Transverse colon (tissue), 4 donors: ENCODE data around the gene ZNF575. TPM values are rescaled to one million over a fixed set of nuclear protein-coding genes. Genes with fewer than 3 reads are reported as not detected.
A peak's percentile ranks its signal among the peaks of the same experiment; 100 is the strongest.

Experiments used
- DNase-seq: peaks from one replicate; pipeline ENCODE4 v3.0.0-alpha.2; 2019
- H3K27ac ChIP-seq, 4 donors: fragments of 200-600 bp; sonication (generic); 2 replicates each; pipeline ENCODE4 v1.5.1; 2016 to 2018; ENCODE audit warnings: inconsistent platforms in 4 of 4
- H3K27me3 ChIP-seq: fragments of 200-600 bp; sonication (generic); 2 replicates; pipeline ENCODE4 v1.5.1; 2017; ENCODE audit warnings: inconsistent platforms
- H3K36me3 ChIP-seq, 4 donors: fragments of 200-600 bp; sonication (generic); 2 replicates each; pipeline ENCODE4 v1.5.1; 2017 to 2019; ENCODE audit warnings: inconsistent platforms in 4 of 4
- H3K4me1 ChIP-seq, 4 donors: fragments of 200-600 bp; sonication (generic); 2 replicates each; pipeline ENCODE4 v1.5.1; 2017 to 2020; ENCODE audit warnings: inconsistent platforms in 4 of 4
- H3K4me3 ChIP-seq, 4 donors: fragments of 200-600 bp; sonication (generic); 1 replicate in 1 of 4; 2 replicates in 3 of 4; pipeline versions ENCODE4 v1.5.1 to v1.6.1; 2017 to 2019; ENCODE audit warnings: inconsistent platforms in 4 of 4
- H3K9me3 ChIP-seq, 2 donors: fragments of 200-600 bp; sonication (generic); 2 replicates each; pipeline ENCODE4 v1.5.1; 2017 to 2019; ENCODE audit warnings: inconsistent platforms in 2 of 2
- EP300 ChIP-seq: sonication (generic); formaldehyde crosslinking; IDR thresholded peaks from one replicate; pipeline ENCODE4 v1.6.1; 2017; ENCODE audit warnings: antibody characterized with exemption, low read depth
- POLR2A ChIP-seq: fragments of 450-650 bp; IDR thresholded peaks from one replicate; pipeline ENCODE4 v1.6.1; 2016; ENCODE audit warnings: antibody characterized with exemption, mild to moderate bottlenecking, moderate library complexity
- POLR2AphosphoS5 ChIP-seq, 3 donors: sonication (generic); formaldehyde crosslinking; IDR thresholded peaks; one replicate each; pipeline ENCODE4 v1.6.1; 2016; ENCODE audit warnings: antibody characterized with exemption in 3 of 3
- WGBS, 2 donors: methylation state at CpG; one replicate each; pipeline ENCODE4 v1.1.5; 2018; ENCODE audit warnings: low coverage in 1 of 2; 5-methylcytosine and 5-hydroxymethylcytosine counted together
- in situ Hi-C, 4 donors: fragments of 200-750 bp; cut with MboI; loops; one replicate each; pipeline versions ENCODE4 v1.15.0 to v1.15.1; 2017; ENCODE audit warnings: low sequenced_read_pairs in 3 of 4, low pct_ligation_motif_present in 1 of 4, low pct_unique_long_range_greater_than_20kb in 1 of 4
- intact Hi-C: fragments of 100-400 bp; cut with DNase I; formaldehyde crosslinking; loops from one replicate; pipeline ENCODE4 v1.15.1; 2023; ENCODE audit warnings: low total_unique reads
- total RNA-seq, 4 donors: library from RNA; depleted of rRNA; stranded (reverse); fragments of >200 nt; gene quantifications; one replicate each; pipeline ENCODE4 v1.1.0, GENCODE V29; 2016
- TF ChIP-seq, protein P1 (sequence below), 5 experiments: fragments of 200-600 bp in 3 of 5; fragments of 450-650 bp in 2 of 5; sonication (generic) in 3 of 5; IDR thresholded peaks; 1 replicate in 2 of 5; 2 replicates in 3 of 5; pipeline ENCODE4 v1.5.1; 2016 to 2017; ENCODE audit warnings: antibody characterized with exemption in 5 of 5, inconsistent platforms in 3 of 5, mild to moderate bottlenecking in 2 of 5, moderate library complexity in 1 of 5

ZNF575 gene
- total RNA-seq, 4 donors from 2014 or later, result 0.20 to 1.9 (median 1.8) TPM; not detected in 1

- Histone ChIP-seq H3K27ac (no peak overlapping the region), H3K9me3 (no peaks in the 10 kb centered on the region), H3K27me3 (no peaks in the 10 kb centered on the region), H3K4me3 (peak overlapping the region in 1 of 4 donors; percentile 6), H3K36me3 (peaks cover 0 to 7% (median 0%) of the 10 kb centered on the region in 4 donors), H3K4me1 (peaks cover 9 to 31% (median 17%) of the 10 kb centered on the region in 4 donors)
- in situ Hi-C loops, result no loop called here
- WGBS, 2 donors, result 44 to 87% methylated on average over 1 to 43 of the region's 43 CpGs
- no peak for TF ChIP-seq POLR2AphosphoS5 (IDR thresholded peaks at IDR 0.05)
- TF ChIP-seq EP300, result no peak
- TF ChIP-seq, protein P1, sequence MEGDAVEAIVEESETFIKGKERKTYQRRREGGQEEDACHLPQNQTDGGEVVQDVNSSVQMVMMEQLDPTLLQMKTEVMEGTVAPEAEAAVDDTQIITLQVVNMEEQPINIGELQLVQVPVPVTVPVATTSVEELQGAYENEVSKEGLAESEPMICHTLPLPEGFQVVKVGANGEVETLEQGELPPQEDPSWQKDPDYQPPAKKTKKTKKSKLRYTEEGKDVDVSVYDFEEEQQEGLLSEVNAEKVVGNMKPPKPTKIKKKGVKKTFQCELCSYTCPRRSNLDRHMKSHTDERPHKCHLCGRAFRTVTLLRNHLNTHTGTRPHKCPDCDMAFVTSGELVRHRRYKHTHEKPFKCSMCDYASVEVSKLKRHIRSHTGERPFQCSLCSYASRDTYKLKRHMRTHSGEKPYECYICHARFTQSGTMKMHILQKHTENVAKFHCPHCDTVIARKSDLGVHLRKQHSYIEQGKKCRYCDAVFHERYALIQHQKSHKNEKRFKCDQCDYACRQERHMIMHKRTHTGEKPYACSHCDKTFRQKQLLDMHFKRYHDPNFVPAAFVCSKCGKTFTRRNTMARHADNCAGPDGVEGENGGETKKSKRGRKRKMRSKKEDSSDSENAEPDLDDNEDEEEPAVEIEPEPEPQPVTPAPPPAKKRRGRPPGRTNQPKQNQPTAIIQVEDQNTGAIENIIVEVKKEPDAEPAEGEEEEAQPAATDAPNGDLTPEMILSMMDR (IDR thresholded peaks at IDR 0.05), result no peak
- TF ChIP-seq POLR2A, result no peak
- intact Hi-C loops, result loop anchor here (2.0 kb wide), 1 partner anchor 27 kb away; no protein-coding TSS in a partner anchor
- DNase-seq, result no peak
Observed at GRCh38 chr19:43501661-43502418, 31.1 kb upstream of the ZNF575 start.

GRCh38 chr19:43502419-43502976, 30.5 kb upstream of the ZNF575 start:
- H3K27ac ChIP-seq, result no peak overlapping the region
- peaks cover 9 to 31% (median 17%) of the 10 kb centered on the region in 4 donors for H3K4me1 ChIP-seq
- peaks cover 0 to under 1% (median 0%) of the 10 kb centered on the region in 4 donors for H3K36me3 ChIP-seq
- H3K9me3 ChIP-seq, result no peaks in the 10 kb centered on the region
- intact Hi-C loops (loop anchor here (2.0 kb wide), 1 partner anchor 28 kb away; no protein-coding TSS in a partner anchor), in situ Hi-C loops (no loop called here)
- 87 to 100% methylated on average over 7 to 23 of the region's 23 CpGs for WGBS, 2 donors
- DNase-seq, result no peak
- H3K27me3 ChIP-seq, result no peaks in the 10 kb centered on the region
- TF ChIP-seq EP300 (no peak), POLR2AphosphoS5 (IDR thresholded peaks at IDR 0.05) (no peak), POLR2A (no peak)
- TF ChIP-seq, protein P1 (IDR thresholded peaks at IDR 0.05), result no peak
- peak overlapping the region in 1 of 4 donors; percentile 70 for H3K4me3 ChIP-seq

GRCh38 chr19:43503501-43504425, 29.2 kb upstream of the ZNF575 start:
- H3K4me3 ChIP-seq, result peak overlapping the region; percentile 52 to 85 (median 74)
- TF ChIP-seq, protein P1 (IDR thresholded peaks at IDR 0.05), result no peak
- TF ChIP-seq POLR2A (peak; percentile 19), EP300 (no peak), POLR2AphosphoS5 (IDR thresholded peaks at IDR 0.05) (peak in 2 of 3 donors; percentile 18 to 24)
- H3K4me1 ChIP-seq, result peaks cover 9 to 28% (median 17%) of the 10 kb centered on the region in 4 donors
- WGBS, 2 donors, result 1 to 12% methylated on average over 5 to 51 of the region's 64 CpGs
- intact Hi-C loops (loop anchor here (2.0 kb wide), 1 partner anchor 29 kb away; no protein-coding TSS in a partner anchor), in situ Hi-C loops (no loop called here)
- peak; percentile 98 for DNase-seq
- peak overlapping the region; percentile 85 to 93 (median 90) for H3K27ac ChIP-seq
- peaks cover 0 to 8% (median 4%) of the 10 kb centered on the region in 4 donors for H3K36me3 ChIP-seq
- H3K9me3 ChIP-seq, result no peaks in the 10 kb centered on the region
- no peaks in the 10 kb centered on the region for H3K27me3 ChIP-seq
